ENCODE data around the gene SPTB. TPM values are rescaled to one million over a fixed set of nuclear protein-coding genes. Genes with fewer than 3 reads are reported as not detected.

The SPTB gene
- total RNA-seq, 1 donor from 2014 or later: 14.9 TPM

GRCh38 chr14:64835431-64835830, 44.3 kb downstream of the SPTB start:
- H3K36me3 ChIP-seq: no peaks in the 10 kb centered on the region
- no peak for DNase-seq (ENCODE audit: low spot score in 2 of 2)
- H3K9me3 ChIP-seq: no peaks in the 10 kb centered on the region
- H3K27ac ChIP-seq: no peak overlapping the region
- no peak overlapping the region for H3K4me3 ChIP-seq
- TF ChIP-seq CTCF (IDR thresholded peaks at IDR 0.05): no peak
- H3K4me1 ChIP-seq: no peaks in the 10 kb centered on the region
- intact Hi-C loops (cut with DNase I): no loop called here
- H3K27me3 ChIP-seq: no peaks in the 10 kb centered on the region

DNA sequence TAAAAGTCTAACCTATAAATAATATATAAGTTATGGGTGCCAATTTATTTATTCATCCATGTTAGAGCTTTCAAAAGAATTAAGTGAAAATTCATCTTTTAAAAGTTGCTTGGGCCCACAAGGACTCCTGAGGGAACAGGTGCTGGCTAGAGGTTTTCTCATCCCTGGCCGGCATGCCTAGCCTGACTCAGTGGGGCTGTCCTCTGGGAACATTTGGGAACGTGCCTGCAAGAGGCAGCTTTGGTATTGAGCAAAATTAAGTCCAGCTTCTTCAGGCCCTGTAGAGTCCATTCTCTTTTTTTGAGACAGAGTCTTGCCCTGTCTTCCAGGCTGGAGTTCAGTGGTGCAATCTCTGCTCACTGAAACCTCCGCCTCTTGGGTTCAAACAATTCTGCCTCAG, 44.7 kb downstream of the SPTB start:
- Histone ChIP-seq H3K4me3 (no peak overlapping the region), H3K9me3 (no peaks in the 10 kb centered on the region), H3K27ac (no peak overlapping the region), H3K36me3 (no peaks in the 10 kb centered on the region), H3K4me1 (no peaks in the 10 kb centered on the region), H3K27me3 (no peaks in the 10 kb centered on the region)
- TF ChIP-seq CTCF (IDR thresholded peaks at IDR 0.05): no peak
- intact Hi-C loops (cut with DNase I): no loop called here
- no peak for DNase-seq (ENCODE audit: low spot score in 2 of 2)

DNA sequence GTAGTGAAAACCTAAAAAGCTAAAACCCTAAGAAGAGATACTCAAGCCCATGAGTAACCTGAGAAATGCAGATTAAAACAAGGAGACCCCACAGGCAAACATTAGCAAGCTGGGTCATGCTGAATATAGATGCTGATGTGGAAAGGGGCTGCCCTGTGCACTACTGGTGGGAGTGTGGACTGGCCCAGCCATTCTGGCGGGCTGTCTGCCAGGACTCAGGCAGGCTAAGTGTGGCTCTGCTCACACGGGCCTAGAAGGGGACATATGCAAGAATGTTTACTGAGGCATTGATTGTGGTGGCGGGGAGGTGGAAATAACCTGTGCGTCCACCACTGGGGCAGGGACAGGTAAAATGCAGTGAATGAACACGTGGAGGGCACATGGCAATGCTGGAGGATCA, 48.3 kb downstream of the SPTB start:
- Histone ChIP-seq H3K4me1 (no peaks in the 10 kb centered on the region), H3K27ac (no peak overlapping the region), H3K9me3 (no peaks in the 10 kb centered on the region), H3K4me3 (no peak overlapping the region), H3K27me3 (no peaks in the 10 kb centered on the region), H3K36me3 (no peaks in the 10 kb centered on the region)
- TF ChIP-seq CTCF (IDR thresholded peaks at IDR 0.05): no peak
- intact Hi-C loops (cut with DNase I): no loop called here
- no peak for DNase-seq (ENCODE audit: low spot score in 2 of 2)

DNA sequence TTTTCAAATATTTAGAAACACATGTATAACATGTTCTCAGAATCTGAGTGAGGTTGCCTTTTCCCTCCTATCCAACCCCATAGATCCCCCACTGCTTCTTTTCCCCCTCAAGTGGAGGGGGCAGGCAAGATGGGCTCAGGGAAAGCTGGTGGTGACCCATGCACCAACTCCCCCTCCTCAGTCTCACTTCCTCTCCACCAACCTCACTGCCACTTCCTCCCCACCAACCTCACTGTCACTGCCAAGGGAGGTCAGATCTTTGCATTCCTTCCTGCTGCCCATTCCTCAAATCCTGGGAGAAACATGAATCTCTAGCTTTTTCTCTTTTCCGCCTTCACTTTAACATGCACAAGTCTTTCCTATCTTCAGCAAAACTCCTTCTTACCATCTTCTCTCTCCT, 48.7 kb downstream of the SPTB start:
- intact Hi-C loops (cut with DNase I): no loop called here
- Histone ChIP-seq H3K4me3 (no peak overlapping the region), H3K4me1 (no peaks in the 10 kb centered on the region), H3K36me3 (no peaks in the 10 kb centered on the region), H3K27me3 (no peaks in the 10 kb centered on the region), H3K9me3 (no peaks in the 10 kb centered on the region), H3K27ac (no peak overlapping the region)
- TF ChIP-seq CTCF (IDR thresholded peaks at IDR 0.05): no peak
- DNase-seq (ENCODE audit: low spot score in 2 of 2): no peak

DNA sequence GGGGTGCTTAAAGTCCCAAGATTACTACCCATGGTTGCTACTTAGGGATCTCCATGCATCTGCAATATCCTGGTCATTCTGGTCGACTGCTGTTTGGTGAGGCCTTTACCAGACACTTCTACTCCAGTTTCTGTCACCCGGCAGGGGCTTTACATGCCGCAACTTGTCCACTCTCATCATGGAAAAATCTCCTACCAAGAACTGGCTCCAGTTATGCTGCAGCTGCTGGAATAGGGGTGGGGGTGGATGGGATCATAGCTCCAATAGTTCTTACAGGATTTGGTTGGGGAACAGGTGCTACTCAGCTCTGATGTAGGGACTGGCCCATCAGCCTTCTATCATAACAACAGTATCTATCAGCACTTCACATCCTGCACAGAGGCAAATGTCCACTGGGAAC, 51.6 kb downstream of the SPTB start:
- H3K27me3 ChIP-seq: no peaks in the 10 kb centered on the region
- no peak overlapping the region for H3K27ac ChIP-seq
- intact Hi-C loops (cut with DNase I): no loop called here
- no peaks in the 10 kb centered on the region for H3K9me3 ChIP-seq
- TF ChIP-seq CTCF (IDR thresholded peaks at IDR 0.05): no peak
- H3K4me3 ChIP-seq: no peak overlapping the region
- DNase-seq (ENCODE audit: low spot score in 2 of 2): no peak
- H3K4me1 ChIP-seq: peaks cover 0 to 6% of the 10 kb centered on the region in 2 donors
- H3K36me3 ChIP-seq: no peaks in the 10 kb centered on the region

GRCh38 chr14:64826845-64827244, 52.9 kb downstream of the SPTB start:
- H3K36me3 ChIP-seq: no peaks in the 10 kb centered on the region
- intact Hi-C loops (cut with DNase I): no loop called here

More at GRCh38 chr14:64826845-64827244, 52.9 kb downstream of the SPTB start:
- H3K27me3 ChIP-seq: no peaks in the 10 kb centered on the region
- peaks cover 0 to 9% of the 10 kb centered on the region in 2 donors for H3K4me1 ChIP-seq
- H3K27ac ChIP-seq: no peak overlapping the region
- no peak for DNase-seq (ENCODE audit: low spot score in 2 of 2)
- no peaks in the 10 kb centered on the region for H3K9me3 ChIP-seq
- no peak for TF ChIP-seq CTCF (IDR thresholded peaks at IDR 0.05)
- no peak overlapping the region for H3K4me3 ChIP-seq

All from ascending aorta (tissue), 2 donors.